ENCODE data around the gene ARHGEF6.

The ARHGEF6 gene

GRCh38 chrX:136656361-136656964, 124.3 kb downstream of the ARHGEF6 start:
- TF ChIP-seq CTCF (IDR thresholded peaks at IDR 0.05; ENCODE audit: low read depth, low read length, poor library complexity, severe bottlenecking) (no peak), EZH2phosphoT487 (IDR thresholded peaks at IDR 0.05; ENCODE audit: borderline replicate concordance, low read length) (no peak)
- Histone ChIP-seq H3K79me2 (ENCODE audit: control insufficient read depth, low read length) (no peaks in the 10 kb centered on the region), H3K9me2 (replicated peaks; ENCODE audit: control insufficient read depth, low read length) (no peaks in the 10 kb centered on the region), H3K27me3 (ENCODE audit: control insufficient read depth, low read length) (no peaks in the 10 kb centered on the region), H3K4me3 (ENCODE audit: low read length) (no peak overlapping the region), H3K9me3 (ENCODE audit: control insufficient read depth, insufficient read depth, low read length) (no peaks in the 10 kb centered on the region), H3K27ac (ENCODE audit: low read depth, low read length) (no peak overlapping the region), H3K4me2 (ENCODE audit: low read length) (no peak overlapping the region), H4K20me1 (ENCODE audit: control insufficient read depth, insufficient read depth, low read depth, low read length) (no peaks in the 10 kb centered on the region), H3K36me3 (ENCODE audit: control insufficient read depth, low read length) (no peaks in the 10 kb centered on the region), H3K4me1 (ENCODE audit: control insufficient read depth, low read length) (peaks cover 10% of the 10 kb centered on the region), H3F3A (ENCODE audit: control insufficient read depth, insufficient read depth) (no peaks in the 10 kb centered on the region)

GRCh38 chrX:136652822-136653723, 127.7 kb downstream of the ARHGEF6 start:
- no peak overlapping the region for H3K4me3 ChIP-seq (ENCODE audit: low read length)
- no peaks in the 10 kb centered on the region for H3K79me2 ChIP-seq (ENCODE audit: control insufficient read depth, low read length)
- H3K9me2 ChIP-seq (replicated peaks; ENCODE audit: control insufficient read depth, low read length) = no peaks in the 10 kb centered on the region
- no peak overlapping the region for H3K4me2 ChIP-seq (ENCODE audit: low read length)
- H3K4me1 ChIP-seq (ENCODE audit: control insufficient read depth, low read length) = peaks cover under 1% of the 10 kb centered on the region
- H3K27ac ChIP-seq (ENCODE audit: low read depth, low read length) = no peak overlapping the region
- no peak for TF ChIP-seq CTCF (IDR thresholded peaks at IDR 0.05; ENCODE audit: low read depth, low read length, poor library complexity, severe bottlenecking)
- TF ChIP-seq EZH2phosphoT487 (IDR thresholded peaks at IDR 0.05; ENCODE audit: borderline replicate concordance, low read length) = no peak
- H4K20me1 ChIP-seq (ENCODE audit: control insufficient read depth, insufficient read depth, low read depth, low read length) = no peaks in the 10 kb centered on the region
- no peaks in the 10 kb centered on the region for H3K9me3 ChIP-seq (ENCODE audit: control insufficient read depth, insufficient read depth, low read length)
- no peaks in the 10 kb centered on the region for H3F3A ChIP-seq (ENCODE audit: control insufficient read depth, insufficient read depth)
- H3K27me3 ChIP-seq (ENCODE audit: control insufficient read depth, low read length) = no peaks in the 10 kb centered on the region
- H3K36me3 ChIP-seq (ENCODE audit: control insufficient read depth, low read length) = no peaks in the 10 kb centered on the region

GRCh38 chrX:136650811-136651210, 129.9 kb downstream of the ARHGEF6 start:
- H3K4me1 ChIP-seq (ENCODE audit: control insufficient read depth, low read length) = no peaks in the 10 kb centered on the region
- no peak overlapping the region for H3K4me2 ChIP-seq (ENCODE audit: low read length)
- no peaks in the 10 kb centered on the region for H3K79me2 ChIP-seq (ENCODE audit: control insufficient read depth, low read length)
- no peaks in the 10 kb centered on the region for H3F3A ChIP-seq (ENCODE audit: control insufficient read depth, insufficient read depth)
- no peaks in the 10 kb centered on the region for H3K36me3 ChIP-seq (ENCODE audit: control insufficient read depth, low read length)
- H3K27ac ChIP-seq (ENCODE audit: low read depth, low read length) = no peak overlapping the region
- no peaks in the 10 kb centered on the region for H3K27me3 ChIP-seq (ENCODE audit: control insufficient read depth, low read length)
- H3K4me3 ChIP-seq (ENCODE audit: low read length) = no peak overlapping the region
- H3K9me3 ChIP-seq (ENCODE audit: control insufficient read depth, insufficient read depth, low read length) = no peaks in the 10 kb centered on the region
- no peaks in the 10 kb centered on the region for H4K20me1 ChIP-seq (ENCODE audit: control insufficient read depth, insufficient read depth, low read depth, low read length)
- no peaks in the 10 kb centered on the region for H3K9me2 ChIP-seq (replicated peaks; ENCODE audit: control insufficient read depth, low read length)
- TF ChIP-seq CTCF (IDR thresholded peaks at IDR 0.05; ENCODE audit: low read depth, low read length, poor library complexity, severe bottlenecking) = no peak
- no peak for TF ChIP-seq EZH2phosphoT487 (IDR thresholded peaks at IDR 0.05; ENCODE audit: borderline replicate concordance, low read length)
